GM23338 (cell line): ENCODE data around the gene OBSL1.

Source experiments
- CREB1 ChIP-seq: fragments of 250-450 bp; sonication (Bioruptor Pico); IDR thresholded peaks from 2 replicates; pipeline ENCODE4 v1.5.0; 2020; ENCODE audit warnings: low read depth, mild to moderate bottlenecking, moderate library complexity
- CTCF ChIP-seq, 2 experiments: fragments of 200-600 bp in 1 of 2; sonication (generic) in 1 of 2; conservative IDR thresholded peaks; 2 replicates each; pipeline versions ENCODE4 v1.5.1 to v1.6.1; 2016 to 2017; ENCODE audit warnings: antibody characterized with exemption in 2 of 2, low read depth in 2 of 2, mild to moderate bottlenecking in 2 of 2, moderate library complexity in 1 of 2
- ETS1 ChIP-seq: IDR thresholded peaks from 2 replicates; pipeline ENCODE4 v1.6.1; 2016; ENCODE audit warnings: antibody characterized with exemption
- EZH2 ChIP-seq: fragments of 200-600 bp; sonication (generic); IDR thresholded peaks from one replicate; pipeline ENCODE4 v1.8.0; 2017; ENCODE audit warnings: antibody characterized with exemption, mild to moderate bottlenecking, low read depth; ENCODE audit not compliant: unreplicated experiment
- EZH2phosphoT487 ChIP-seq: fragments of 200-600 bp; sonication (generic); IDR thresholded peaks from one replicate; pipeline ENCODE4 v1.8.1; 2018; ENCODE audit warnings: antibody characterized with exemption; ENCODE audit not compliant: unreplicated experiment
- JUNB ChIP-seq: IDR thresholded peaks from one replicate; pipeline ENCODE4 v1.6.1; 2016; ENCODE audit warnings: antibody characterized with exemption; ENCODE audit not compliant: unreplicated experiment
- POLR2AphosphoS5 ChIP-seq: IDR thresholded peaks from 2 replicates; pipeline ENCODE4 v1.6.1; 2016; ENCODE audit warnings: antibody characterized with exemption, low read depth
- REST ChIP-seq: IDR thresholded peaks from one replicate; pipeline ENCODE4 v1.6.1; 2018; ENCODE audit warnings: antibody characterized with exemption; ENCODE audit not compliant: unreplicated experiment
- STAT1 ChIP-seq: IDR thresholded peaks from one replicate; pipeline ENCODE4 v1.6.1; 2016; ENCODE audit warnings: antibody characterized with exemption; ENCODE audit not compliant: unreplicated experiment
- ZNF331 ChIP-seq: fragments of 250-450 bp; sonication (Bioruptor Pico); IDR thresholded peaks from 2 replicates; pipeline ENCODE4 v1.5.0; 2020; ENCODE audit warnings: low read depth, mild to moderate bottlenecking, moderate library complexity

GRCh38 chr2:219607931-219608330 lies 36.6 kb upstream of the OBSL1 start:
- TF ChIP-seq CTCF (conservative IDR thresholded peaks at IDR 0.05; ENCODE audit: low read depth in 2 of 2): no peak
- no peak for TF ChIP-seq CREB1
- TF ChIP-seq EZH2phosphoT487: no peak
- TF ChIP-seq EZH2: no peak
- no peak for TF ChIP-seq POLR2AphosphoS5
- no peak for TF ChIP-seq ETS1
- TF ChIP-seq ZNF331: no peak
- no peak for TF ChIP-seq JUNB
- TF ChIP-seq REST: no peak
- TF ChIP-seq STAT1: no peak
